GM23248 (cell line): ENCODE measurements around the gene FAM161A.

Experiments used
- EZH2 ChIP-seq: fragments of 200-600 bp; sonication (generic); IDR thresholded peaks from 2 replicates; pipeline ENCODE4 v1.6.1; 2018; ENCODE audit warnings: antibody characterized with exemption, mild to moderate bottlenecking; ENCODE audit not compliant: insufficient read depth, poor library complexity, severe bottlenecking
- EZH2phosphoT487 ChIP-seq: fragments of 200-600 bp; sonication (generic); IDR thresholded peaks from 2 replicates; pipeline ENCODE4 v1.6.1; 2018; ENCODE audit warnings: antibody characterized with exemption, moderate library complexity, mild to moderate bottlenecking, low read depth; ENCODE audit not compliant: insufficient read depth

DNA sequence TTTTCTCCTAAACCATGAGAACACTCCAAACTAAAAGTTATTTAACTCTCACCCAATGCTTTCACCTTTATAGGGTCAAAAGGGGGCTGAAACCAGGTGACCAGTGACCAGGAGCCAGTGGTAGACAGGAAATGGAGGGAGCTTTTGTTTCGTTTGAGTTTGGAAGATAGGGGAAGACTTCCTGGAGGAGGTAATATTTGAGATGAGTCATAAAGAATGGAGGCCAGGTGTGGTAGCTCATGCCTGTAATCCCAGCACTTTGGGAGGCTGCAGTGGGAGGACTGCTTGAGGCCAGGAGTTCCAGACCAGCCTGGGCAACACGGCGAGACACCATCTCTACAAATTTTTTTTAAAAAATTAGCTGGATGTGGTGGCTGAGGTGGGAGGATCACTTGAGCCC, 8.5 kb downstream of the FAM161A start:
- TF ChIP-seq EZH2 (no peak), EZH2phosphoT487 (no peak)
